SU-DHL-6 (cell line): ENCODE measurements around the gene OR5H2.

ENCODE experiments used
- CTCF ChIP-seq: fragments of 200-600 bp; sonication (generic); IDR thresholded peaks from one replicate; pipeline ENCODE4 v1.5.1; 2017; ENCODE audit warnings: antibody characterized with exemption, mild to moderate bottlenecking, low read length, moderate library complexity; ENCODE audit not compliant: insufficient read depth, poor library complexity, severe bottlenecking
- EZH2phosphoT487 ChIP-seq: fragments of 200-600 bp; sonication (generic), shearing (Covaris generic); conservative IDR thresholded peaks from 2 replicates; pipeline ENCODE4 v1.6.1; 2018; ENCODE audit warnings: mild to moderate bottlenecking, antibody characterized with exemption, low read length, moderate library complexity, mixed read lengths

GRCh38 chr3:98269846-98270245 lies 12.5 kb upstream of the OR5H2 start:
- TF ChIP-seq EZH2phosphoT487 (no peak), CTCF (no peak)
